GM19438 (cell line): ENCODE measurements around the gene TBPL2.

Experiments used
- ATAC-seq: cut with Tn5 transposase; IDR thresholded peaks from one replicate; pipeline ENCODE4 v1.9.1; 2021; ENCODE audit warnings: low read depth; ENCODE audit not compliant: unreplicated experiment

The TBPL2 gene

GRCh38 chr14:55373784-55374705 lies 66.4 kb downstream of the TBPL2 start:
- no peak for ATAC-seq

DNA sequence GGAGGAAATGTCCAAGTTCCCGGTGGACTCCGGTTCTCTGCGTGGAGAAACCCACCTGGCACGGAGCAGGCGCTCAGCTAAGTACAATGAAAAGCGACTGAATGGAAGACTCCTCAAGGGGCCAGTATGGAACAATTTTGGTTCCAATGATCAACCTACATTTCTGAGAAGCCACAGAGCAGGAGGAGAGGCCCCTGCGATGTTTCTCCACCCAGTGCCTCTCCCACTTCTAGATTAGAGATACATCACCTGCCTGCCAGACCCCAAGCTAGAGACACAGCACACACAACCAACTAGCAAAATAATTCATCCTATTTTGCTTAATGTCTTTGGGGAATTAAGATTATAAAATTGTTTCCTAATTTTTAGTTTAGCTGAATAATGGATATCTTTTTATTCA lies 67.6 kb downstream of the TBPL2 start:
- ATAC-seq, result no peak

- ATAC-seq, result no peak
Measured at GRCh38 chr14:55372423-55372822, 68.0 kb downstream of the TBPL2 start.

GRCh38 chr14:55370883-55371455 lies 69.4 kb downstream of the TBPL2 start:
- no peak for ATAC-seq

GRCh38 chr14:55366271-55366670 lies 74.1 kb downstream of the TBPL2 start:
- no peak for ATAC-seq
